Measurements from ENCODE around the gene DUSP22. TPM values are rescaled to one million over a fixed set of nuclear protein-coding genes. Genes with fewer than 3 reads are reported as not detected.

DUSP22 gene
- total RNA-seq, 2 donors from 2014 or later: 45.1 to 54.1 TPM

- no peak for TF ChIP-seq CTCF (IDR thresholded peaks at IDR 0.05)
- Histone ChIP-seq H3K36me3 (no peaks in the 10 kb centered on the region), H3K27me3 (no peaks in the 10 kb centered on the region), H3K4me1 (no peaks in the 10 kb centered on the region), H3K9me3 (no peaks in the 10 kb centered on the region), H3K4me3 (no peak overlapping the region), H3K27ac (no peak overlapping the region)
- DNase-seq (ENCODE audit: low spot score): no peak
Measured at GRCh38 chr6:252775-253535, 39.3 kb upstream of the DUSP22 start.

- H3K27ac ChIP-seq: no peak overlapping the region
- no peaks in the 10 kb centered on the region for H3K9me3 ChIP-seq
- no peaks in the 10 kb centered on the region for H3K36me3 ChIP-seq
- H3K4me1 ChIP-seq: no peaks in the 10 kb centered on the region
- DNase-seq (ENCODE audit: low spot score): no peak
- TF ChIP-seq CTCF (IDR thresholded peaks at IDR 0.05): no peak
- no peaks in the 10 kb centered on the region for H3K27me3 ChIP-seq
- H3K4me3 ChIP-seq: no peak overlapping the region
Measured at GRCh38 chr6:254016-254415, 38.3 kb upstream of the DUSP22 start.

GRCh38 chr6:255041-255750, 37.1 kb upstream of the DUSP22 start:
- no peaks in the 10 kb centered on the region for H3K4me1 ChIP-seq
- H3K36me3 ChIP-seq: no peaks in the 10 kb centered on the region
- no peaks in the 10 kb centered on the region for H3K9me3 ChIP-seq
- no peak for TF ChIP-seq CTCF (IDR thresholded peaks at IDR 0.05)
- DNase-seq (ENCODE audit: low spot score): no peak
- H3K27me3 ChIP-seq: no peaks in the 10 kb centered on the region
- no peak overlapping the region for H3K4me3 ChIP-seq
- H3K27ac ChIP-seq: no peak overlapping the region

- TF ChIP-seq CTCF (IDR thresholded peaks at IDR 0.05): no peak
- no peaks in the 10 kb centered on the region for H3K36me3 ChIP-seq
- H3K9me3 ChIP-seq: no peaks in the 10 kb centered on the region
- no peaks in the 10 kb centered on the region for H3K4me1 ChIP-seq
- no peak overlapping the region for H3K27ac ChIP-seq
- H3K4me3 ChIP-seq: no peak overlapping the region
- H3K27me3 ChIP-seq: no peaks in the 10 kb centered on the region
- no peak for DNase-seq (ENCODE audit: low spot score)
Measured at GRCh38 chr6:255751-256083, 36.6 kb upstream of the DUSP22 start.

GRCh38 chr6:256169-256568, 36.1 kb upstream of the DUSP22 start:
- Histone ChIP-seq H3K36me3 (no peaks in the 10 kb centered on the region), H3K27ac (no peak overlapping the region), H3K9me3 (no peaks in the 10 kb centered on the region), H3K27me3 (no peaks in the 10 kb centered on the region), H3K4me1 (no peaks in the 10 kb centered on the region), H3K4me3 (no peak overlapping the region)
- no peak for TF ChIP-seq CTCF (IDR thresholded peaks at IDR 0.05)
- DNase-seq (ENCODE audit: low spot score): no peak
